Activated CD4-positive, alpha-beta T cell treated with anti-CD3 and anti-CD28 coated beads, Interleukin-2, amount 50 U/mL, for 4 hours (primary cell): ENCODE results near the gene OGFOD3.
"Not testable (repeated sequence)": the region's sequence is repeated elsewhere in the genome, so short reads cannot be mapped to it uniquely, and the experiment has no call there.

ENCODE experiments used
- DNase-seq, 2 experiments: peaks; one replicate each; pipeline ENCODE4 v3.0.0-alpha.2; 2020

The OGFOD3 gene

DNA sequence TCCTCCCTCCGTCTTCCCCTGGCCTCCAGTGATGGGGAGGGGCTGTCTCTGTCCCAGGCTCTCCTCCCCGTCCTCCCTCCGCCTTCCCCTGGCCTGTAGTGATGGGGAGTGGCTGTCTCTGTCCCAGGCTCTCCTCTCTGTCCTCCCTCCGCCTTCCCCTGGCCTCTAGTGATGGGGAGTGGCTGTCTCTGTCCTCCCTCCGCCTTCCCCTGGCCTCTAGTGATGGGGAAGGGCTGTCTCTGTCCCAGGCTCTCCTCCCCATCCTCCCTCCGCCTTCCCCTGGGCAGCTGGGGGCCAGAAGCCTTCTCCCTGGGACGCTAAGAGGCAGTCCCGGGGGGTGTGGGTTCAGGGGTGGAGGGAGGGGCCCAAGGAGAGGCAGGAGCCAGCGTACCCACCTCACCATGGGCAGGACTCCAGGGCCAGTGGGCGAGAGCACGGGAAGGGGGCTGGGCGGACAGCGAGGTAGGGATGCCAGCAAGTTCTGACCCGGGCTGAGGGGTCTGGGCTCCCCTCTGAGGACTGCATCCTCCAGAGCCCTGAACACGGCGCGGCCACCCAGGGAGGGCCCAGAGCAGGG is 32.0 kb downstream of the OGFOD3 start:
- no peak for DNase-seq

DNA sequence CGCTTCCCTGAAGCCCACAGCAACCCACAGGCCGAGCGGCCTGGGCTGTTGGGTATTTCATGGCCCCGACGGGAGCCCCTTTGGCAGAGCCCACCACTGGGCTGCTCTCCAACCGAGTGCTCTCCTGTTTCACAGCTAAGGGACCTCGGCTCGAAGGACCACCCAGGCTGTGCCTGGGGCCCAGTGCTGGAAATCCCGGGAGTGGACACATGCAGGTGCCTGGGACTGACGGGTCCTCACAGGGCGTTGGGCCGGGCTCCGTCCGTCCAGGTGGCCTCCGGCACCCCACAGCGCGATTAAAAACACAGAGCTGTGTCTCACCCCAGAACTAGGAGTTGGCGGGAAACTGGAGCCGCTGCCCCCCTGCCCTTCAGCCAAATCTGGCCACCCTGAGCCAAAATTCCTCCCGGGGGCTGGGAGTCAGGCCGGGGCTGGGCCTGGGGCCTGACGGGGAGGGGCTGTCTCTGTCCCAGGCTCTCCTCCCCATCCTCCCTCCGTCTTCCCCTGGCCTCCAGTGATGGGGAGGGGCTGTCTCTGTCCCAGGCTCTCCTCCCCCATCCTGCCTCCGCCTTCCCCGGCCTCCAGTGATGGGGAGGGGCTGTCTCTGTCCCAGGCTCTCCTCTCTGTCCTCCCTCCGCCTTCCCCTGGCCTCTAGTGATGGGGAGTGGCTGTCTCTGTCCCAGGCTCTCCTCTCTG is 32.7 kb downstream of the OGFOD3 start:
- DNase-seq = no peak

DNA sequence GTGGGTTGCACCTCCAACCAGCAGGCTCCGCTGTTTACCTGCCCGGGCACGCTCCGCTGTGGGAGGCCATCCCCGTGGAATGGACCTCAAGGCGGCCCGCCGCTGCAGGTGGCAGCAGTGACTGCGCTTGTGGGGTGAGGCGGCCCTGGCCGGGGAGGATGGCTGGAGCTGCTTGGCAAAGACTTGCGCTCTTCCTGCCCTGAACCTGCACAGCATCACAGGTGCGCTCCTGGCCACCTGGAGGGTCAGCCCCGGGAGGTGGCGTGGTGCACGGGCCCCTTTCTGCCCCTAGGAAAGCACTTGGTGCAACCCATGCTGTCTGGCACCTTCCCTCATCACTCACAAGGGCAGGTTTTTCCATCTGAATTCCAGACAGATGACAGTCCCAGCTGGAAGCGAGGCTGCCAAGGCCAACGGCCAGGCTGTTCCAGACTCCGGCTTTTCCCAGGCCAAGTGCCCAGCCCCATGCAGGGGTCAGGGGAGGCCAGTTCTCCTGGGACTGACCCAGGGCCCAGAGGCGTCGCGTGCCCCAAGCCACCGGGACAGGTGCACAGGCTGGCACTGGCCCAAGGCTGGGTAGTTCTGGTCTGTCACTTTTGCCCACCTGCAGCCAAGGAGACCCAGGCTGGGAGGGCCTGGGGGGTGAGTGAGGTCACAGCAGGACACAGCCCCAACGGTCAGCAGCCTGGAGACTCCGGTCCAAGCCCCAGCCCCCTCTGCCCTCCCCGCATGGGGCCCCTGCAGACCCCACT is 33.5 kb downstream of the OGFOD3 start:
- DNase-seq = no peak

DNA sequence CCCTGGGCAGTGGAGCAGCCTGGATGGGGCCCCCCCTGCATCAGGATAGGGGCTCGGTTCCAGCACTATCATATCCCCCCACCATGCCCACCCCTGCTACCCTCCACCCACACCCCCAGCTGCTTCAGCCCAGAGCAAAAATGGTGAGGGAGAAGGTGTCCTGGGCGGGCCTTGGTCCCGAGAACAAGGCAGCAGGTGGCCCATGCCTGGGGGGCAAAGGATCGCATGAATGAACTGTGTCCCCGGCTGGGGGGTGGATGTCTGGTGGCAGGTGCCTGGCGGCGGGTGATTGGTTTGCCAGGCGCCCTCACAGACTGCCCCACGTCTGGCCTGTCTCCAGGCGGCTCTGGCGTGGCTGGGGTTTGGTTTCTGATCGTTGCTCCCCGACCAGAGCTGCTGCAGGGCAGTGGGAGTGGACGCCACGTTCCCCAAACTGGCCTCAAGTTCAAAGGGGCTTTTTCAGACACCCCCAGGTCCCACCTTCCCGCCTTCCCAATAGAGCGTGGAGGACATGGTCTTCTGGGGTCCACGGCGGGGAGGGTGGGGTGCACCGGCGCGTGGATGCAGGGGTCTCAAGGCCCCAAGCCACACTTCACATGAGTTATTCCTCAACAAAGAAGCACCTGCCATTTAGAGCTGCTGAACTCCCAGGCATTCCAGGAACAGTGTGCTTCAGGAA is 34.2 kb downstream of the OGFOD3 start:
- no peak for DNase-seq

DNA sequence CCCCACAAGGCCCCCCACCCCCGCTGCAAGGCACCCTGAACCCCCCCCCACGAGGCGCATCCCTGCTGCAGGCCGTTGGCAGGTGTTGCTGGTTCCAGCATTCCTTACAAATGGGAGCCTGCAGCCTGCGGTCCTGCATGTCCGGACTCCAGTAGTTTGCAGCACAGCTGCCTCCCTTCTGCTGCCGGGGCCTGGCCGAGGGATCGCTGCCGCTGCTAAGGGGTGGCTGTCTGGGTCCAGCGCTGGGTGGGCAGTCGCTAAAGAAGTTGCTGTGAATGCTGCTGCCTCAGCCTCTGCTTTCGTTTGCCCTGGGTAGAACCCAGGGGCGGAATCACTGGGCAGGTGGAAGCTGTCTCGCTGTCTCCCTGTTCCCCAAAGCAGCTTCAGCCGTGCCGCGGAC is 35.0 kb downstream of the OGFOD3 start:
- no peak for DNase-seq

DNA sequence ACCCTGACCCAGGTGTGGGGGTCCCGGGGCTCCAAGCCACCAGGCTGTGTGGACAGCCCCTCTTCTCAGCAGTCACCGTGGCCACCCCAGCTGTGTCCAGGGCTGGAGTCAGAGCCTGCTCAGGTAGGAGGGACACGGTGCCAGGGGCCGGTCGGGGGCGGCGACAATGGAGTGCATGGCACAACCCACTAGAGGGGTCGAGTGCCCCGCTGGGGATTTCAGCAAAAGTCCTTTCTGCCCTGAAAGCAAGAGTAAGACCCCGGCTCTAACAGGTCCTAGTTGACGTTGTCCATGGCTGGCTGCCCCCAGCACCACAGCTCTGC is 35.5 kb downstream of the OGFOD3 start:
- DNase-seq = no peak

DNA sequence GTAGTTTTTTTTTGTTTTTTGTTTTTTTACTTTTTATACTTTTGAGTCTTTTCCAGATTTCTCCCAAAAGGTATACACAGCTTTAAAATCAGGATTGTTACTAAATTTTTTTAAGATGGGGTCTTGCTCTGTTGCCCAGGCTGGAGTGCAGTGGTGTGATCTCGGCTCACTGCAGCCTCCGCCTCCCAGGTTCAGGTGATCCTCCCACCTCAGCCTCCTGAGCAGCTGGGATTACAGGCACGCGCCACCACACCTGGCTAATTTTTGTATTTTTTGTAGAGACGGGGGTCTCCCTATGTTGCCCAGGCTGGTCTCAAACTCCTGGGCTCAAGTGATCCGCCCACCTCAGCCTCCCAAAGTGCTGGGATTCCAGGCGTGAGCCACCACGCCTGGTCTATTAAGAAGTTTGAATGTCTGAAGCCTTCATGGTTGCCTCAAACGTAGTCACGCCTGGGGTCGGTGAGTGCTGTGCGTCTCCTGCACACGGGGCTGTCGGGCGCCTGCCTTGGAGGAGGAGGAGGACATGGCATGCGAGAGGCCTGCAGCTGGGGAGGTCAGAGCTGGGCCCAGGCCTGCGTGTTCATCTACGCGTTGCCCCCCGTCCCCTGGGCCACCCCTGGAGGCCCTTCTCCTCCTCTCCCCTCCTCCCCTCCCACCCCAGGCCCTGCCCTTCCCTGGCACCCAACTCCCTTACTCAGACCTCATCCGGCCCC is 36.0 kb downstream of the OGFOD3 start:
- not testable (repeated sequence) for DNase-seq

DNA sequence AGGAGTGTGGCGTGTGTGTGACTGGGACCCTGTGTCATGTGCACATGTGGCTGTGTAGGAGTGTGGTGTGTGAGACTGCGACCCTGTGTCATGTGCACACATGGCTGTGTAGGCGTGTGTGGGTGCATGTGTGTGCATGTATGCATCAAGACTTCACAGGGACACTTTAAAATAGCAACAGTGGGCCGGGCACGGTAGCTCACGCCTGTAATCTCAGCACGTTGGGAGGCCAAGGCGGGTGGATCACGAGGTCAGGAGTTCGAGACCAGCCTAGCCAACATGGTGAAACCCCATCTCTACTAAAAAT is 36.7 kb downstream of the OGFOD3 start:
- not testable (repeated sequence) for DNase-seq

DNA sequence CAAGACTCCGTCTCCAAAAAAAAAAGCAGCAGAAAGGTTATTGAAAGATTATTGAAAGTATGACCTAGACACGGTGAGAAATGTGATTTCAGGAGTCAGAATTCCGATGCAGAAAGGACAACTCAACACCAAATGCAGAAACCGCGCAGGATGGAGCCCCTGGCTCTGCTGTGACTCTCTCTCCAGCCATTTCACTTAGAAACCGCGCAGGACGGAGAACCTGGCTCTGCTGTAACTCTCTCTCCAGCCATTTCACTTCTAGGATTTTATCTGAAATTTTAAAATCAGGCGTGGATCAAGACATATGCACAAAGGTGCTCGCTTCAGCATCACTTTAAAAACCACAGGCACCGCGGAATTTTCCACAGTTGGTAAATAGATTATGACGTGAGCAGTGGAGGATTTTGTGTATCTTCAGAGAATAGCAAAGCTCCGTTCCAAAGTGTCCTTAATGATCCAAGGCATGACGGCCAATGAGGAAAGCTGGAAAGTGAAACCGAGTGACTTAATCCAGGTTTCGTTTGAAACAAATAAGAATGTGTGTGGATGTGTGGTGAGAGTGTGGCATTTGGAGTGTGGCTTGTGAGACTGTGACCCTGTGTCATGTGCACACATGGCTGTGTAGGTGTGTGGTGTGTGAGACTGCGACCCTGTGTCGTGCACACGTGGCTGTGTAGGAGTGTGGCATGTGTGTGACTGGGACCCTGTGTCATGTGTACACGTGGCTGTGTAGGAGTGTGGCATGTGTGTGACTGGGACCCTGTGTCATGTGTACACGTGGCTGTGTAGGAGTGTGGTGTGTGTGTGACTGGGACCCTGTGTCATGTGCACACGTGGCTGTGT is 37.3 kb downstream of the OGFOD3 start:
- DNase-seq = no peak

DNA sequence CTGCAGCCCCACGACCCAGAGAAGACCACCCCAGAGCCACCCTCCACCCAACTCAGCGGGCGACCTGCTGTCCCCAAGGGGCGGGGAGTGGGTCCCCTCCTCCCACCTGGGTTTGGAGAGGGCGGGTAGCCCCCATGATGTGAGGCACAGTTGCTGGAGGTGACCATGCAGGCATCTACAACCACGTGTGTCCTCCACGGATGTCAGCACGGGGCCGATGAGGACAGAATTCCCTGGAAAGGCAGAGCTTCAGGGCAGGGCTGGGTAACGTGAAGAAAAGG is 39.7 kb downstream of the OGFOD3 start:
- DNase-seq = no peak

DNA sequence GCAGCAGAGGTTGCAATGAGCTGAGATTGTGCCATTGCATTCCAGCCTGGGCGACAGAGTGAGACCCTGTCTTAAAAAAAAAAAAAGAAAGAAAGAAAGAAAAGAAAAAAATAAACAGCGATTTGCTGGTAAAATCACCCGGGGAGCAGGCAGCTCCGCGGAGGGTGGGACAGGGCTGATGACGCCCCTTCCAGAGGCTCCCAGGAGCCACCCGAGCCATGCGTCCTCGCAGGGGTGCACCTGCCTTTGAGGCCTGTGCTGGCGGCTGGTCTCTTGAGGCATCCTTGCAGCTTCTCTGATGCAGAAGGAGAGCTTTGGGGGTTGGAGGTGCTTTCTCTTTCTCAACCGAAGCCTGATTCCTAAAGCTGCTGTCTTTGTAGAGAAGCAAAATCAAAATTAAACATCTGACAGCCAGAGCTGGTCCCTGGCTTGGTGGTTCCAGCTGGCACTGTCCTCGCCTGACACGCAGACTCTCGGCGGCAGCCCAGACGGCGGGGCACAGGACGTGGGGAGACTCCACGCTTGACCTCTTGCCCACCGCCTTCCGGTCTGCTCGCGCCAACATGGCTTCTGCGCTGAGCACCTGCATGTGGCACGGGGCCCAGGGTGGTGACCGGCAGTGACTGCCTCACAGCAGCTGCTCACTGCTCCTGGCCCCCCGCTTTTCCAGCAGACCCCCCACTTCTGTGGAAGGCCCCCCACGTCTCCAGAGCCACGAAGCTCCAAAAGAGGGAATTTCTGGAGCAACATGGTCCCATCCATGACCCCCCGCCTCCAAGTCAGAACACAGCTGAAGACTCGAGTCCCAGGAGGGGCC is 40.3 kb downstream of the OGFOD3 start:
- DNase-seq = no peak

DNA sequence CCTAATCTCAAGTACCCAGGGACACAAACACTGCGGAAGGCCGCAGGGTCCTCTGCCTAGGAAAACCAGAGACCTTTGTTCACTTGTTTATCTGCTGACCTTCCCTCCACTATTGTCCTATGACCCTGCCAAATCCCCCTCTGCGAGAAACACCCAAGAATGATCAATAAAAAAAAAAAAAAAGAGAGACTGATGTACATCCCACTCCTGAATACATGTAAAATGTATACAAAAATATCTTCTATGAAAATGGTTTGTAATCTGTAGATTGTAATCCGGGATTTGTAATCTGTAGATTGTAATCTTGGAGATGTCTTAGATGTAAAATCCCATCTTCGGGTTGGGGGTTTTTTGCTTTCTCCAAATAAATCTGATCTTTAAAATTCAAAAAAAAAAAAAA is 41.1 kb downstream of the OGFOD3 start:
- not testable (repeated sequence) for DNase-seq

DNA sequence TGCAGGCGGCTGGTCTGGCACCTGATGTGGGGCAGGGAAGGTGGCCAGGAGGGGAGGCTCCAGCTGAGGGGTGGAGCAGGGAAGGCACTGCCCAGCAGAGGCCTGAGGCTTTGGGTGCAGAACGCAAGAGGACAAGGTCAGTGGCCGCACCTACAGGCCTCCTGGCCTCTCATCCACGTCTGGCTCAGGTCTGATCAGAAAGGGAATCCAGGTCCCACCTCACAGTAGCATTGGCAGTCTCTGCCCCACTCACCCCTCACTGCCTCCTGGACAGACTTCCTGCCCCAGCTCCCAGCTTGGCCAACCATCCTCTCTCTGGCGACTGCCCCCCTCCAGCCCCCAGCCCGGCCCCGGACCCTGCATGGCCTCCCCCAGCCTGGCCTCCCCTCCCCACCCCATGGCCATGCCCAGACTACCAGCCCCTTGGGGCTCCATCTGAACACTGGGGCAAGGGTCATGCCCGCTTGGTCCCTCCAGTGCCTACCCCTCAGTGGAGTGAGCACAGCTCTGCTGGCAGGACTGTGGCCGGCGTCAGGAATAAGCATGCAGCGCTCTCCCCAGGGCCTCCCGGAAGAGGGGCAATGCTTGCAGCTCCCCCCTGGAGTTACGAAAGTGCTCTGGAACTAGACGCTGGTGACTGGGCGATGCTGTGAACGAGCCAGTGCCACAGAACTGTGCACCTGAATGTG is 42.2 kb downstream of the OGFOD3 start:
- DNase-seq = no peak

DNA sequence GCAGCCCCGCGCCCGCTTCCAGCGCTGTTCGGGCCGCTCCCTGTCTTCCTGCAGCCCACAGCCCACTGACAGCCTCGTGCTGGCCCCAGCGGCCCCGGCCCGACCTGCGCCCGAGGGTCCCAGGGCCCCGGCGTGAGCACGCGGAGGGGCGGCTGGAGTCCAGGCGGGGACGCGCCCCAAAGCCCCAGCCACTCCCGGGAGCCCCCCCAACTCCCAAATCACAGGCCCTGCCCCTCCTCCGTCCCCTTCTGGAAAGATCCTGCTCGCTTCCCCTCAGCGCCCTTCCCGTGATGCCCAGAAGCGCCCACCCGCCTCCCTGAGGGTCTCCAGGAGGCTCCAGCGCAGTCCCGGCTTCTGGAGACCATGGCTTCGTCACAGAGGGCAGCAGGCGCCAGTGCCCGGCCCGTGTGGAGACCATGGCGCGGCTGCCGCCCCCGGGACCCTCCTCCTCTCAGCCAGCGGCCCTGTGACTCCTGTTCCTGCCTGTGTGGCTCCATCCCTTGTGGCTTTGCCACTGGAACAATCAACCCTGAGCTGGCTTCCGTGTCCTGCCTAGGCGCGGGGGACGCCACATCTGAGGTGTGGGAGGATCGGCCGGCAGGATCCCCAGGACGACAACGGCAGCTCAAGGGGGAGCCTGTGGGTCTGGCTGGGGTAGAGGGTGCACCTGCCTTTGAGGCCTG is 42.9 kb downstream of the OGFOD3 start:
- DNase-seq = no peak

DNA sequence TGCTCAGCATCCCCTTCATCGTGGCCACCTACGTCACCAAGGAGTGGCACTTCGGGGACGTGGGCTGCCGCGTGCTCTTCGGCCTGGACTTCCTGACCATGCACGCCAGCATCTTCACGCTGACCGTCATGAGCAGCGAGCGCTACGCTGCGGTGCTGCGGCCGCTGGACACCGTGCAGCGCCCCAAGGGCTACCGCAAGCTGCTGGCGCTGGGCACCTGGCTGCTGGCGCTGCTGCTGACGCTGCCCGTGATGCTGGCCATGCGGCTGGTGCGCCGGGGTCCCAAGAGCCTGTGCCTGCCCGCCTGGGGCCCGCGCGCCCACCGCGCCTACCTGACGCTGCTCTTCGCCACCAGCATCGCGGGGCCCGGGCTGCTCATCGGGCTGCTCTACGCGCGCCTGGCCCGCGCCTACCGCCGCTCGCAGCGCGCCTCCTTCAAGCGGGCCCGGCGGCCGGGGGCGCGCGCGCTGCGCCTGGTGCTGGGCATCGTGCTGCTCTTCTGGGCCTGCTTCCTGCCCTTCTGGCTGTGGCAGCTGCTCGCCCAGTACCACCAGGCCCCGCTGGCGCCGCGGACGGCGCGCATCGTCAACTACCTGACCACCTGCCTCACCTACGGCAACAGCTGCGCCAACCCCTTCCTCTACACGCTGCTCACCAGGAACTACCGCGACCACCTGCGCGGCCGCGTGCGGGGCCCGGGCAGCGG is 43.6 kb downstream of the OGFOD3 start:
- DNase-seq = no peak

DNA sequence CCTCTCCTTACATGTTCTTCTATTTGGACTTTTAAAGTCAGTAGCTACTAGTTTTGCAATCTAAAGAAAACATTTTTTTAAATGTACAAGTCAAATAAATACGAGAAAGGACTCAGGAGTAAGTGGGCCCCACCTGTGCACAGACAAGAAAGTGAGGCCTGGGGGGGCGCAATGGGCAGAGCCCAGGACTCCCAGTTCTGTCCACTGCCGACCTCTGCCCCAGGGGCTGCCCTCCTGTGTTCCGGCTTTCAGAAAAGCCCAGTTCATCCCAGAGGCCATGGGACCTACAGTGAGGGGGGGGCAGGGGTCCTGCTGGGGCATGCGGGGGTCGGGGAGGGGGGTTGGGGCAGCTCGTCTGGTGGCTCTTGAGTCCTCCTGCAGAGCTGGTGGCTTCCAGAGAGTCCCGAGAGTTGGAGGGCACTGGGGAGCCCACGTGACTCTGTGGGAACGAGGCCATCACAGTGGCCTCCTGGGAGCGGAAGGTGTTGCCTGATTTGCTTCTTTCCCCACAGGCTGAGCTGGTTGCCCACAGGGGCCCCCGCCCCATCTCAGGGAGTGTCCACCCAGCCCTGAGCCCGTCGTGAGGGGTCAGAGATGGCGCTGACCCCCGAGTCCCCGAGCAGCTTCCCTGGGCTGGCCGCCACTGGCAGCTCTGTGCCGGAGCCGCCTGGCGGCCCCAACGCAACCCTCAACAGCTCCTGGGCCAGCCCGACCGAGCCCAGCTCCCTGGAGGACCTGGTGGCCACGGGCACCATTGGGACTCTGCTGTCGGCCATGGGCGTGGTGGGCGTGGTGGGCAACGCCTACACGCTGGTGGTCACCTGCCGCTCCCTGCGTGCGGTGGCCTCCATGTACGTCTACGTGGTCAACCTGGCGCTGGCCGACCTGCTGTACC is 44.4 kb downstream of the OGFOD3 start:
- DNase-seq = no peak

DNA sequence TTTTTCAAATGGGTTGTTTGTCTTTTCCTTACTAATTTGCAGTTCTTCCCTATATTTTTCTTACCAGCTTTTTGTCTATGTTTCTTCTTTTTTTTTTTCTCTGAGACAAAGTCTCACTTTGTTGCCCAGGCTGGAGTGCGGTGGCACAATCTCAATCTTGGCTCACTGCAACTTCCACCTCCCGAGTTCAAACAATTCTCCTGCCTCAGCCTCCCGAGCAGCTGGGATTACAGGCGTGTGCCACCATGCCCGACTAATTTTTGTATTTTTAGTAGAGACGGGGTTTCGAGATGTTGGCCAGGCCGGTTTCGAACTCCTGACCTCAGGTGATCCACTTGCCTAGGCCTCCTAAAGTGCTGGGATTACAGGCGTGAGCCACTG is 45.3 kb downstream of the OGFOD3 start:
- not testable (repeated sequence) for DNase-seq

DNA sequence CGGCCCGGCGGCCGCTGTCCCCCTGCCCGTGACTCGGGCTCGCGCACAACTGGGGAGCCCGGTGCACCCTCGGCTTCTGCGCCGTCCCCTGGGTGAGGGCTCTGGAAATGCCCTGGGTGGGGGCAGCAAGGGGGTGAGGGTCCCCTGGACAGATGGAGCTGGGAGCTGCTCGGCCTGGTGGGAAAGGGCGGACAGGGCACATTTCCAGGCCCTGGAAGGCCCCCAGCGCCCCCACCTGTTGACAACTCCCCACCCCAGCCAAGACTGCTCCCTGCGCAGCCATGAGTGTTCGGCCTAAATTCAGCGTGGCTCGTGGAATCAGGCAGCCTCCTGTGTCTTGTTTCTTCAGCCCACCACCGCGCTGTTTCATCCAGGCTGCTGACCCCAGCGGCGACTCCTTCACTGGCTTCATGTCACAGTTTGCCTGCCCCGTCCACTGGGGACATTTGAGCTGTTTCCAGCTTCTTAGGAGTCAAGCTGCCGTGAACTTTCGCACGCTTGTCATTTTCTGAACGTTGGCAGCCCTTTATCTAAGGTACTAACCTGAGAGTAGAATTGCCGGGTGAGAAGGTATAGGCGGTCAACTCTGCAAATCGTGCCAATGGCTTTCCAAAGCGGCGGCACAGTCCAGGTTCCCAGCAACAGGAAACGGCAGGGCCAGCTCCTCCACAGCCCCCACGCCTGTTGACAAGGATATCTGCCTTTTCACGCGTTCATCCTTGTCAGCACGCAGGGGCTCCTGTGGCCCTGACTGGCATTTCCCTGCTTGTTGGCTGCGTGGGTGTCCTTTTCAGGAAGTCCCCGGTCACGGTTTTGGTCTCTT is 45.9 kb downstream of the OGFOD3 start:
- no peak for DNase-seq
